Epithelial cell of proximal tubule (primary cell): ENCODE data around the gene ZCCHC3. TPM values are rescaled to one million over a fixed set of nuclear protein-coding genes. Genes with fewer than 3 reads are reported as not detected.

Experiments
- DNase-seq: peaks from one replicate; pipeline ENCODE4 v3.0.0-alpha.2; 2011; ENCODE audit warnings: low read depth
- H3K4me3 ChIP-seq: 2 replicates; pipeline ENCODE4 v1.5.1; 2011; ENCODE audit warnings: low read depth, mild to moderate bottlenecking, low read length
- CTCF ChIP-seq: conservative IDR thresholded peaks from 2 replicates; pipeline ENCODE4 v1.5.1; 2012; ENCODE audit warnings: low read depth, mild to moderate bottlenecking, low read length
- total RNA-seq: library from RNA; depleted of rRNA; stranded (reverse); fragments of >200 nt; gene quantifications from 2 replicates; pipeline ENCODE4 v1.2.3, GENCODE V29; 2015

Gene ZCCHC3
- total RNA-seq, 1 donor from 2014 or later, result 12.4 TPM

- DNase-seq, result no peak
- TF ChIP-seq CTCF, result no peak
- peak overlapping the region; percentile 69 for H3K4me3 ChIP-seq
Measured at GRCh38 chr20:347317-347639, 49.9 kb downstream of the ZCCHC3 start.

GRCh38 chr20:347640-348484 lies 50.5 kb downstream of the ZCCHC3 start:
- H3K4me3 ChIP-seq, result peak overlapping the region; percentile 69
- TF ChIP-seq CTCF, result no peak
- no peak for DNase-seq

- no peak for DNase-seq
- no peak overlapping the region for H3K4me3 ChIP-seq
- TF ChIP-seq CTCF, result no peak
Measured at GRCh38 chr20:348972-349841, 51.8 kb downstream of the ZCCHC3 start.

Other genes starting within 250 kb of the ZCCHC3 start
- not detected in 2 replicates for gene DEFB125, start 209.9 kb upstream of the ZCCHC3 start, total RNA-seq
- not detected in 2 replicates for gene DEFB126, start 155.0 kb upstream of the ZCCHC3 start, total RNA-seq
- not detected in 2 replicates for gene DEFB127, start 140.1 kb upstream of the ZCCHC3 start, total RNA-seq
- not detected in 2 replicates for gene DEFB128, start 107.9 kb upstream of the ZCCHC3 start, total RNA-seq
- gene DEFB129, start 70.3 kb upstream of the ZCCHC3 start, total RNA-seq, result not detected in 2 replicates
- not detected in 2 replicates for gene DEFB132, start 39.8 kb upstream of the ZCCHC3 start, total RNA-seq
- gene C20orf96, start 6.8 kb upstream of the ZCCHC3 start, total RNA-seq, result 1.7 and 3.9 TPM in 2 replicates
- gene SOX12, start 28.0 kb downstream of the ZCCHC3 start, total RNA-seq, result 7.9 and 10.1 TPM in 2 replicates
- gene NRSN2, start 49.5 kb downstream of the ZCCHC3 start, total RNA-seq, result 49.1 and 52.4 TPM in 2 replicates
- 78.8 and 112 TPM in 2 replicates for gene TRIB3, start 83.2 kb downstream of the ZCCHC3 start, total RNA-seq
- gene RBCK1, start 110.7 kb downstream of the ZCCHC3 start, total RNA-seq, result 106 and 133 TPM in 2 replicates
- gene TBC1D20, start 165.0 kb downstream of the ZCCHC3 start, total RNA-seq, result 16.4 and 18.2 TPM in 2 replicates
- 84.8 and 112 TPM in 2 replicates for gene CSNK2A1, start 246.2 kb downstream of the ZCCHC3 start, total RNA-seq